Astrocyte of the cerebellum (primary cell): Measurements from ENCODE around the gene DRC7.

Experiments used
- DNase-seq: peaks from one replicate; pipeline ENCODE4 v3.0.0-alpha.2; 2011; ENCODE audit warnings: low read depth
- H3K4me3 ChIP-seq: 2 replicates; pipeline ENCODE4 v1.5.1; 2011; ENCODE audit warnings: mild to moderate bottlenecking, low read depth, low read length, moderate library complexity
- in situ Hi-C: cut with HindIII; loops from 2 replicates; pipeline ENCODE4 v1.10.0; 2017; ENCODE audit warnings: low sequenced_read_pairs
- TF ChIP-seq, protein P1 (sequence below): IDR thresholded peaks from 2 replicates; pipeline ENCODE4 v1.5.1; 2012; ENCODE audit warnings: low read length, low read depth, moderate library complexity, mild to moderate bottlenecking; ENCODE audit errors: missing control alignments

The DRC7 gene

DNA sequence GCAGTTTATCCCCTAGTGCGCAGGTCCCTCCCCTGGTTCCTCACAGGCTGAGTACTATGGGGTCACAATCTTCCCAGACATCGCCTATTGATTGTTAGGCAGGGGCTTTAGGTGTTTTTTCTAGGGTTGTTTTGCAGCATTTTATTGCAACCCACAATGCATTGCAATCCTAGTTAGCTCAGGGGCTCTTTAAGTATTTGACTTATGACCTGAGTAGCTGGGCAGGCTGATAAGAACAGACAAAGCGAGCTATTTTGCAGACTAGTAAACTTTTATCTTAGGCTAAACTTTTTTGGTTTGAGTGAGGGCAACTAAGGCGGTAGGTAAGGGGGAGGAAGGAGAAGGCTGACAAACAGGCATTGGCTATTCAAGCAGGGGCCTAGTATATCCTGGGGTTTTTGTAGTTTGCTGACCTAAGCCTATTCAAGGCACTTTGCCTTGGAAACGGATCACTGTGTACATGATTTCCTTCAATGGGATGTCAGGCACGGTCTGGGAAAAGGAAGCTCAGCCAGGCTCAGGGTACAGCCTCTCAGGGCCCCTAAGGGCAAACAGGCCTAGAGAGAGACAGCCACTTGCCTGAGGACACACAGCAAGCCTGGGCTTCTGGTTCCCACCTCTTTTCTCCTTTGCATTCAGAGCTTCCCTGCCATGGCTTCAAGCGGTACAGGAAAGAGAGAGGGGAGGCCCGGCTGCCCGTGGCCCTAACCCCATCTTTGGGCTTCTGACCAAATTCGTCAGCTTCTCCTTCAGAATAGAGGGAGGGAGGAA is 6.4 kb downstream of the DRC7 start:
- in situ Hi-C loops: no loop called here
- no peak for DNase-seq
- no peak overlapping the region for H3K4me3 ChIP-seq
- TF ChIP-seq, protein P1, sequence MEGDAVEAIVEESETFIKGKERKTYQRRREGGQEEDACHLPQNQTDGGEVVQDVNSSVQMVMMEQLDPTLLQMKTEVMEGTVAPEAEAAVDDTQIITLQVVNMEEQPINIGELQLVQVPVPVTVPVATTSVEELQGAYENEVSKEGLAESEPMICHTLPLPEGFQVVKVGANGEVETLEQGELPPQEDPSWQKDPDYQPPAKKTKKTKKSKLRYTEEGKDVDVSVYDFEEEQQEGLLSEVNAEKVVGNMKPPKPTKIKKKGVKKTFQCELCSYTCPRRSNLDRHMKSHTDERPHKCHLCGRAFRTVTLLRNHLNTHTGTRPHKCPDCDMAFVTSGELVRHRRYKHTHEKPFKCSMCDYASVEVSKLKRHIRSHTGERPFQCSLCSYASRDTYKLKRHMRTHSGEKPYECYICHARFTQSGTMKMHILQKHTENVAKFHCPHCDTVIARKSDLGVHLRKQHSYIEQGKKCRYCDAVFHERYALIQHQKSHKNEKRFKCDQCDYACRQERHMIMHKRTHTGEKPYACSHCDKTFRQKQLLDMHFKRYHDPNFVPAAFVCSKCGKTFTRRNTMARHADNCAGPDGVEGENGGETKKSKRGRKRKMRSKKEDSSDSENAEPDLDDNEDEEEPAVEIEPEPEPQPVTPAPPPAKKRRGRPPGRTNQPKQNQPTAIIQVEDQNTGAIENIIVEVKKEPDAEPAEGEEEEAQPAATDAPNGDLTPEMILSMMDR: no peak

DNA sequence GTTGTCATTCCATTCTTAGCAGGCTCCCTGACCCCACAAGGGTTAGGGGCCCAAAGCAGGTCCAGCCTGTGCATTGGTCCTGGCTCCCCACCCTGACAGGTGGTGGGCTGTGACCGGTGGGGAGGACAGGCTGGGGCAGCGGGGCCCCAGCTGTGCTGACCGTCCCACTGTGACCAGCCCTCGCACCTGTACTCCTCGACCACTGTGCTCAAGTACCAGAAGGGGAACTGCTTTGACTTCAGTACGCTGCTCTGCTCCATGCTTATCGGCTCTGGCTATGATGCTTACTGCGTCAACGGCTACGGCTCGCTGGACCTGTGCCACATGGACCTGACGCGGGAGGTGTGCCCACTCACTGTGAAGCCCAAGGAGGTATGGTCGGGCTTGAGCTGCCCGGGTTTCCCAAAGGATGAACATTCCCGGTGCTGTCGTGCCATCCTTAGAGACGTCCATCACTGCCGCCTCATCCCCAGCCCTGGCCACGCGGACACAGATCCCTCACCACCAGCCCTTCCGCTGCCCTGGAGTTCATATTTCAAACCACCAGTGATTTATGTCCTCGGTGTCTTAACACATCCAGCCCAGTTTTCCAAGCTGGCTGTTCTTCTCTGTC is 7.3 kb downstream of the DRC7 start:
- no peak for DNase-seq
- no peak overlapping the region for H3K4me3 ChIP-seq
- TF ChIP-seq, protein P1: no peak
- in situ Hi-C loops: no loop called here

DNA sequence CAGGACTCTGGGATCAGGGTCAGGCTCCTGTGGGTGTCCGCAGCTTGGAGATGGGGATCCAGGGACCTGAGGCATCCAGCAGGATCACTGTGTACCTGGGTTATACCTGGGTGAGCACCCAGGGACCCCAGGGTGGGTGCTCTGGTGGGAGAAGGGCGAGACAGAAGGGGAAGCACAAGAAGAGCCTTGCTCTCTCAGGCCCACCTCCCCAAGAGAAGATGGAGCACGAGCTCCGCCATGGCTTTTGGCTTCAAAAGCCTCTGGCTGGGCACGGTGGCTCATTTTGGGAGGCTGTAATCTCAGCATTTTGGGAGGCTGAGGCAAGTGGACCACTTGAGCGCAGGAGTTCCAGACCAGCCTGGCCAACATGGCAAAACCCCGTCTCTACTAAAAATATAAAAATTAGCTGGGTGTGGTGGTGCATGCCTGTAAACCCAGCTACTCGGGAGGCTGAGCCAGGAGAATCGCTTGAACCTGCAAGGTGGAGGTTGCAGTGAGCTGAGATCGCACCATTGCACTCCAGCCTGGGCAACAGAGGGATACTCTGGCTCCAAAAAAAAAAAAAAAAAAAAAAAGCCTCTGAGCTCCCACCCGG is 8.9 kb downstream of the DRC7 start:
- H3K4me3 ChIP-seq: no peak overlapping the region
- in situ Hi-C loops: no loop called here
- DNase-seq: no peak
- TF ChIP-seq, protein P1: no peak

DNA sequence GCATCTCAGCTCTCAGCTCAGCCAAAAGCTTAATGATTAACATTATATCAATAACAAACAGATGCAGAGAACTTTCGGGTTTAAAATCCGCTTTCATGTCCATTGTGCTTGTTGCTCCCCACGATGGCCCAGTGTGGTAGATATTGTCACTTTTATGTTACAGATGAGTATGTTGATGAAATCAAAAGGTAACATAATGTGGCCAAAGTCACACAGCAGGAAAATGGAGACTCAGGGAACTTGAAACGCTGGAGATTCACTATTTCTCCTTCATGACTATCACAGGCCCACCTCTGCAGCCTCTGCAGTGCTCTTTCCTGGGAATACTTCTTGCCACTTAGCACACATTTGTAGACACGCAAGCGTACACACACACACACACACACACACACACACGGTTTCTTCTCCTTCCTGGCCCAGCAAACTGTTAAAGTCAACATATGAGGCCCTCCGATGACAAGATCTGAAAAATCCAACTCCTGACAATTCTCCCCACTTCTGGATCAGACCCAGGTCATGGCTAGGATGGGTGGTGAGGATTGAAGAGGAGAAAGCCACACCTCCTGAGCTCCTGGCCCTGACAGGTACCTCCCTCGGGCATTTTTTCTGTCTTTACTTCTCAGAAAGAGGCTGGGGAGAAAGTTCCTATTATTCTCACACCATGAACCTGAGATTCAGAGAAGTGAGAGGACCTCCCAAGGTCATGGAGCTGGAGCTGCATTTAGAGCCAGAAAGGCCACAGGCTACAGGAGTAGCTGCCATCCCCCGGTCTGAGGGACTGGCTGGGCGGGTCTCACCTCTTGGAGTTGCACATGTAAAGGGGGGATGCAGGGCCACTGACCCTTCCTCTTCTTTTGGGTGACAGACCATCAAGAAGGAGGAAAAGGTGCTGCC is 9.7 kb downstream of the DRC7 start:
- in situ Hi-C loops: no loop called here
- TF ChIP-seq, protein P1: no peak
- H3K4me3 ChIP-seq: no peak overlapping the region
- DNase-seq: no peak

DNA sequence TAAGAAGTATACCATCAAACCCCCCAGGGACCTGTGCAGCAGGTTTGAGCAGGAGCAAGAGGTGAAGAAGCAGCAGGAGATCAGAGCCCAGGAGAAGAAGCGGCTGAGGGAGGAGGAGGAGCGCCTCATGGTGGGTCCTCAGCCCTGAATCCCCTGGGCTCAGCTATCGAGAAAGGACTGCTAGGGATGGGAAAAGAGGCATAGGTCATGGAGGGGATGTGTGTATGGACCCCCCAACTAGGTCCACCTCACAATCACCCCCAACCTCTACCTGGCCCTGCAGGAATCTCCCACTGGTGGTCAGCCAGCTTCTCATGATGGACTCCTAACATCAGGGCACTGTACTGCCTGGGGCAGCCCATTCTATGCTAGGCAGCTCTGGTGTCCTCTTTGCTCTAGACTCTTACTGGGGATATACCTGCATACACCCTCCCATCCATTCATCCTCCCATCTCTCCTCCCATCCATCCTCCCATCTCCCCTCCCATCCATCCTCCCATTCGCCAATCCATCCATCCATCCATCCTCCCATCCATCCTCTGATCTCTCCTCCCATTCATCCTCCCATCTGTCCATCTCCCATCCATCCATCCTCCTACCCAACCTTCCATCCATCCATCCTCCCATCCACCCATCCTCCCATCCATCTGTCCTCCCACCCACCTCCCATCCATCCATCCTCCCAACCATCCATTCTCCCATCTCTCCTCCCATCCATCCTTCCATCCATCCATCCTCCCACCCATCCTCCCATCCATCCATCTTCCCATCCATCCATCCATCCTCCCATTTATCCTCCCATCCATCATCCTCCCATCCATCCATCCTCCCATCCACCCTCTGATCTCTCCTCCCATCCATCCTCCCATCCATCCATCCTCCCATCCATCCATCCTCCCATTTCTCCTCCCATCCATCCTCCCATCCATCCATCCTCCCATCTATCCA is 10.6 kb downstream of the DRC7 start:
- TF ChIP-seq, protein P1: no peak
- DNase-seq: no peak
- H3K4me3 ChIP-seq: no peak overlapping the region
- in situ Hi-C loops: no loop called here
